GM23248 (cell line): ENCODE measurements around the gene EIF2S3. TPM values are rescaled to one million over a fixed set of nuclear protein-coding genes. Genes with fewer than 3 reads are reported as not detected.

ENCODE experiments used
- DNase-seq: peaks from one replicate; pipeline ENCODE4 v3.0.0-alpha.2; 2015
- H2AFZ ChIP-seq: fragments of 200-600 bp; sonication (generic); 2 replicates; pipeline ENCODE4 v1.6.1; 2016; ENCODE audit warnings: antibody characterized with exemption
- H3F3A ChIP-seq: fragments of 200-600 bp; sonication (generic); 2 replicates; pipeline ENCODE4 v1.6.1; 2016; ENCODE audit warnings: mild to moderate bottlenecking, antibody characterized with exemption, mixed run types; ENCODE audit not compliant: insufficient read depth
- H3K27ac ChIP-seq: fragments of 200-600 bp; sonication (generic); 2 replicates; pipeline ENCODE4 v1.5.1; 2016; ENCODE audit warnings: mild to moderate bottlenecking
- H3K27me3 ChIP-seq: fragments of 200-600 bp; sonication (generic); replicated peaks from 2 replicates; pipeline ENCODE4 v1.6.1; 2016; ENCODE audit warnings: mild to moderate bottlenecking; ENCODE audit not compliant: insufficient read depth
- H3K36me3 ChIP-seq: fragments of 200-600 bp; sonication (generic); 2 replicates; pipeline ENCODE4 v1.6.1; 2016; ENCODE audit warnings: low read depth, mild to moderate bottlenecking
- H3K4me1 ChIP-seq: fragments of 200-600 bp; sonication (generic); 2 replicates; pipeline ENCODE4 v1.6.1; 2016; ENCODE audit warnings: mild to moderate bottlenecking; ENCODE audit not compliant: insufficient read depth
- H3K4me2 ChIP-seq: fragments of 200-600 bp; sonication (generic); one replicate; pipeline ENCODE4 v1.6.1; 2016; ENCODE audit warnings: mild to moderate bottlenecking; ENCODE audit not compliant: unreplicated experiment
- H3K4me3 ChIP-seq: fragments of 200-600 bp; sonication (generic); 2 replicates; pipeline ENCODE4 v1.5.1; 2016; ENCODE audit warnings: mild to moderate bottlenecking
- H3K79me2 ChIP-seq: fragments of 200-600 bp; sonication (generic); 2 replicates; pipeline ENCODE4 v1.6.1; 2016; ENCODE audit warnings: mild to moderate bottlenecking; ENCODE audit not compliant: insufficient read depth
- H3K9ac ChIP-seq: fragments of 200-600 bp; sonication (generic); 2 replicates; pipeline ENCODE4 v1.6.1; 2016; ENCODE audit warnings: mild to moderate bottlenecking
- H3K9me2 ChIP-seq: fragments of 200-600 bp; sonication (generic); 2 replicates; pipeline ENCODE4 v1.6.1; 2016; ENCODE audit warnings: mixed run types, mild to moderate bottlenecking, moderate library complexity; ENCODE audit not compliant: insufficient read depth
- H3K9me3 ChIP-seq: fragments of 200-600 bp; sonication (generic); one replicate; pipeline ENCODE4 v1.6.1; 2017; ENCODE audit warnings: low read depth
- H4K20me1 ChIP-seq: fragments of 200-600 bp; sonication (generic); 2 replicates; pipeline ENCODE4 v1.6.0; 2016; ENCODE audit not compliant: insufficient read depth
- EZH2 ChIP-seq: fragments of 200-600 bp; sonication (generic); IDR thresholded peaks from 2 replicates; pipeline ENCODE4 v1.6.1; 2018; ENCODE audit warnings: antibody characterized with exemption, mild to moderate bottlenecking; ENCODE audit not compliant: insufficient read depth, poor library complexity, severe bottlenecking
- EZH2phosphoT487 ChIP-seq: fragments of 200-600 bp; sonication (generic); IDR thresholded peaks from 2 replicates; pipeline ENCODE4 v1.6.1; 2018; ENCODE audit warnings: antibody characterized with exemption, moderate library complexity, mild to moderate bottlenecking, low read depth; ENCODE audit not compliant: insufficient read depth
- WGBS, 2 experiments: methylation state at CpG; one replicate each; pipeline ENCODE4 v1.1.6; 2015 to 2017; ENCODE audit warnings: low lambda C conversion rate in 2 of 2, low coverage in 1 of 2; ENCODE audit errors: missing lambda C conversion rate in 2 of 2; 5-methylcytosine and 5-hydroxymethylcytosine counted together
- in situ Hi-C: fragments of 300-500 bp; cut with MboI; formaldehyde crosslinking; loops from 2 replicates; pipeline ENCODE4 v1.15.0; 2020
- polyA plus RNA-seq: library from polyadenylated mRNA; unstranded; fragments of >200 nt; fragmentation: Nextera tagmentation; extraction: Ambion mirVana; gene quantifications from 2 replicates; pipeline ENCODE4 v1.2.1, GENCODE V29; 2016
- total RNA-seq: library from RNA; depleted of rRNA; stranded (reverse); fragments of >200 nt; shearing (Covaris generic); gene quantifications from 2 replicates; pipeline ENCODE4 v1.2.3, GENCODE V29; 2014; rRNA removed

EIF2S3 gene
- 163 and 190 TPM in 2 replicates for total RNA-seq
- 57.2 and 57.9 TPM in 2 replicates for polyA plus RNA-seq

- Histone ChIP-seq H3K79me2 (no peaks in the 10 kb centered on the region; the same call in 1 of the 2 replicates), H3K36me3 (peaks cover 12% of the 10 kb centered on the region; the same call in 1 of the 2 replicates), H3K9ac (no peak within 1 kb of the TSS), H3K9me3 (no peaks in the 10 kb centered on the region), H3K4me1 (no peaks in the 10 kb centered on the region), H3K27me3 (no peaks in the 10 kb centered on the region), H3K9me2 (no peaks in the 10 kb centered on the region), H4K20me1 (no peaks in the 10 kb centered on the region), H3K27ac (no peak within 1 kb of the TSS; the same call in none of the 2 replicates), H3F3A (no peaks in the 10 kb centered on the region), H2AFZ (peak within 1 kb of the TSS; percentile 94), H3K4me3 (no peak within 1 kb of the TSS), H3K4me2 (peak within 1 kb of the TSS; percentile 95)
- peak; percentile 92 for DNase-seq
- 0 to 1% methylated on average over 15 to 48 of the region's 57 CpGs for WGBS, 2 experiments
- TF ChIP-seq EZH2phosphoT487 (no peak), EZH2 (no peak)
- in situ Hi-C loops, result no loop called here
These were observed at the start of gene EIF2S3 for GRCh38 chrX:24054182-24055042. EIF2S3 (plus strand) TSS chrX:24054956; CDS start chrX:24054969, 13 bp downstream.

GRCh38 chrX:24005028-24005427 lies 49.7 kb upstream of the EIF2S3 start:
- no peak for DNase-seq
- Histone ChIP-seq H3K9me3 (no peaks in the 10 kb centered on the region), H3K4me1 (no peaks in the 10 kb centered on the region), H3F3A (no peaks in the 10 kb centered on the region), H3K9me2 (no peaks in the 10 kb centered on the region), H3K4me3 (no peak overlapping the region), H4K20me1 (no peaks in the 10 kb centered on the region), H3K36me3 (no peaks in the 10 kb centered on the region; the same call in 1 of the 2 replicates), H2AFZ (no peak overlapping the region), H3K27ac (no peak overlapping the region), H3K9ac (no peak overlapping the region), H3K79me2 (peaks cover 68% of the 10 kb centered on the region), H3K27me3 (no peaks in the 10 kb centered on the region), H3K4me2 (no peak overlapping the region)
- in situ Hi-C loops, result no loop called here
- TF ChIP-seq EZH2phosphoT487 (no peak), EZH2 (no peak)
- 100% methylated on average over 1 of the region's 1 CpG for WGBS, 2 experiments

GRCh38 chrX:24005867-24006266 lies 48.9 kb upstream of the EIF2S3 start:
- DNase-seq, result no peak
- in situ Hi-C loops, result no loop called here
- peaks cover 72% of the 10 kb centered on the region for H3K79me2 ChIP-seq
- H3K9me2 ChIP-seq, result no peaks in the 10 kb centered on the region
- no peak overlapping the region for H2AFZ ChIP-seq
- no peak overlapping the region for H3K4me3 ChIP-seq
- no peak overlapping the region for H3K27ac ChIP-seq
- no peak overlapping the region for H3K4me2 ChIP-seq
- H3K9ac ChIP-seq, result no peak overlapping the region
- H3K4me1 ChIP-seq, result no peaks in the 10 kb centered on the region
- no peaks in the 10 kb centered on the region for H3K27me3 ChIP-seq
- H3F3A ChIP-seq, result no peaks in the 10 kb centered on the region
- no peaks in the 10 kb centered on the region for H4K20me1 ChIP-seq
- 99 to 100% methylated on average over 9 of the region's 9 CpGs for WGBS, 2 experiments
- H3K36me3 ChIP-seq, result no peaks in the 10 kb centered on the region; the same call in 1 of the 2 replicates
- H3K9me3 ChIP-seq, result no peaks in the 10 kb centered on the region
- TF ChIP-seq EZH2phosphoT487, result no peak
- TF ChIP-seq EZH2, result no peak

- Histone ChIP-seq H3K79me2 (peaks cover 96% of the 10 kb centered on the region), H4K20me1 (no peaks in the 10 kb centered on the region), H3K27me3 (no peaks in the 10 kb centered on the region), H3F3A (no peaks in the 10 kb centered on the region), H3K4me3 (no peak overlapping the region), H2AFZ (no peak overlapping the region), H3K9me3 (no peaks in the 10 kb centered on the region), H3K9ac (no peak overlapping the region), H3K27ac (no peak overlapping the region), H3K4me1 (no peaks in the 10 kb centered on the region), H3K36me3 (no peaks in the 10 kb centered on the region), H3K9me2 (no peaks in the 10 kb centered on the region), H3K4me2 (no peak overlapping the region)
- WGBS, 2 experiments, result 95 to 100% methylated on average over 1 of the region's 1 CpG
- DNase-seq, result no peak
- in situ Hi-C loops, result no loop called here
- no peak for TF ChIP-seq EZH2
- no peak for TF ChIP-seq EZH2phosphoT487
These were observed 42.5 kb upstream of the EIF2S3 start for GRCh38 chrX:24012266-24012665.
